Body of pancreas (tissue), 4 donors: ENCODE data around the gene SCN8A.

ENCODE experiments used
- POLR2A ChIP-seq, 3 donors: fragments of 450-650 bp; IDR thresholded peaks; one replicate each; pipeline ENCODE4 v1.6.1; 2016; ENCODE audit warnings: antibody characterized with exemption in 3 of 3, mild to moderate bottlenecking in 2 of 3
- TF ChIP-seq, protein P1 (sequence below), 7 experiments: fragments of 450-650 bp in 4 of 7; fragments of 200-600 bp in 3 of 7; sonication (generic) in 3 of 7; IDR thresholded peaks; one replicate each; pipeline ENCODE4 v1.5.1; 2016 to 2019; ENCODE audit warnings: antibody characterized with exemption in 7 of 7

DNA sequence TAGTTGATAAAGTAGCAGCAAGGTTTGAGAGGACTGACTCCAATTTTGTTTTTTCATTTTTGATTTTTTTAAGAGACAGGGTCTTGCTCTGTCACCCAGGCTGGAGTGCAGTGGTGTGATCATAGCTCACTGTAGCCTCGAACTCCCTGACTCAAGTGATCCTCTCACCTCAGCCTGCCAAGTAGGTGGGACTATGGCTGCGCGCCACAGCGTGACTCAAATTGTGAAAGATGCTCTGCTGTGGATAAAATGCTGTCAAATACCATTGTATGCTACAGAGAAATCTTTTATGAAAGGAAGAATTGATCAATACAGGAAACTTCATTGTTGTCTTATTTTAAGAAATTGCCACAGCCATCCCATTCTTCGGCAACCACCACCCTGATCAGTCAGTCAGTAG, 48.3 kb downstream of the SCN8A start:
- TF ChIP-seq, protein P1, sequence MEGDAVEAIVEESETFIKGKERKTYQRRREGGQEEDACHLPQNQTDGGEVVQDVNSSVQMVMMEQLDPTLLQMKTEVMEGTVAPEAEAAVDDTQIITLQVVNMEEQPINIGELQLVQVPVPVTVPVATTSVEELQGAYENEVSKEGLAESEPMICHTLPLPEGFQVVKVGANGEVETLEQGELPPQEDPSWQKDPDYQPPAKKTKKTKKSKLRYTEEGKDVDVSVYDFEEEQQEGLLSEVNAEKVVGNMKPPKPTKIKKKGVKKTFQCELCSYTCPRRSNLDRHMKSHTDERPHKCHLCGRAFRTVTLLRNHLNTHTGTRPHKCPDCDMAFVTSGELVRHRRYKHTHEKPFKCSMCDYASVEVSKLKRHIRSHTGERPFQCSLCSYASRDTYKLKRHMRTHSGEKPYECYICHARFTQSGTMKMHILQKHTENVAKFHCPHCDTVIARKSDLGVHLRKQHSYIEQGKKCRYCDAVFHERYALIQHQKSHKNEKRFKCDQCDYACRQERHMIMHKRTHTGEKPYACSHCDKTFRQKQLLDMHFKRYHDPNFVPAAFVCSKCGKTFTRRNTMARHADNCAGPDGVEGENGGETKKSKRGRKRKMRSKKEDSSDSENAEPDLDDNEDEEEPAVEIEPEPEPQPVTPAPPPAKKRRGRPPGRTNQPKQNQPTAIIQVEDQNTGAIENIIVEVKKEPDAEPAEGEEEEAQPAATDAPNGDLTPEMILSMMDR (IDR thresholded peaks at IDR 0.05): no peak
- no peak for TF ChIP-seq POLR2A (IDR thresholded peaks at IDR 0.05)
